Stomach smooth muscle (tissue), 2 donors: ENCODE measurements around the gene OR52K2.
"Not testable (repeated sequence)": the region's sequence is repeated elsewhere in the genome, so short reads cannot be mapped to it uniquely, and the experiment has no call there.

Experiments
- H3K27ac ChIP-seq: one replicate; pipeline ENCODE4 v1.7.0; 2013; ENCODE audit warnings: mild to moderate bottlenecking, low read length, inconsistent platforms
- H3K27me3 ChIP-seq, 2 donors: one replicate each; pipeline ENCODE4 v1.7.0; 2013; ENCODE audit warnings: low read length in 2 of 2; ENCODE audit not compliant: insufficient read depth in 2 of 2, control insufficient read depth in 1 of 2
- H3K36me3 ChIP-seq, 2 donors: one replicate each; pipeline ENCODE4 v1.7.0; 2013; ENCODE audit warnings: low read length in 2 of 2; ENCODE audit not compliant: control insufficient read depth in 2 of 2, insufficient read depth in 2 of 2
- H3K4me1 ChIP-seq: one replicate; pipeline ENCODE4 v1.7.0; 2013; ENCODE audit warnings: low read length; ENCODE audit not compliant: control insufficient read depth, insufficient read depth
- H3K4me3 ChIP-seq, 2 donors: one replicate each; pipeline ENCODE4 v1.7.0; 2013; ENCODE audit warnings: low read length in 2 of 2
- H3K9ac ChIP-seq, 2 donors: one replicate each; pipeline ENCODE4 v1.7.0; 2013; ENCODE audit warnings: low read length in 2 of 2, mild to moderate bottlenecking in 1 of 2
- H3K9me3 ChIP-seq, 2 donors: one replicate each; pipeline ENCODE4 v1.7.0; 2013; ENCODE audit warnings: low read length in 2 of 2; ENCODE audit not compliant: control insufficient read depth in 2 of 2
- donor health status: healthy.
- donor health status: Pancreatic carcinoma.

The OR52K2 gene

GRCh38 chr11:4480577-4481239 is 31.6 kb downstream of the OR52K2 start:
- Histone ChIP-seq H3K4me3 (no peak overlapping the region), H3K9me3 (no peaks in the 10 kb centered on the region), H3K4me1 (no peaks in the 10 kb centered on the region), H3K27ac (no peak overlapping the region), H3K36me3 (no peaks in the 10 kb centered on the region), H3K9ac (no peak overlapping the region), H3K27me3 (peaks cover 0 to 2% of the 10 kb centered on the region in 2 donors)

- no peaks in the 10 kb centered on the region for H3K4me1 ChIP-seq
- peaks cover 0 to 2% of the 10 kb centered on the region in 2 donors for H3K27me3 ChIP-seq
- H3K36me3 ChIP-seq: no peaks in the 10 kb centered on the region
- no peak overlapping the region for H3K9ac ChIP-seq
- no peaks in the 10 kb centered on the region for H3K9me3 ChIP-seq
- no peak overlapping the region for H3K4me3 ChIP-seq
- no peak overlapping the region for H3K27ac ChIP-seq
Observed at GRCh38 chr11:4481240-4481582, 32.1 kb downstream of the OR52K2 start.

GRCh38 chr11:4482445-4482844 is 33.4 kb downstream of the OR52K2 start, which contains the start of gene OR52K1:
OR52K1 (plus strand) TSS chr11:4482646; CDS start chr11:4488901, 6,255 bp downstream.
- Histone ChIP-seq H3K9me3 (no peaks in the 10 kb centered on the region), H3K27me3 (peaks cover 0 to 2% of the 10 kb centered on the region in 2 donors), H3K27ac (no peak within 1 kb of the TSS), H3K4me3 (no peak within 1 kb of the TSS), H3K36me3 (no peaks in the 10 kb centered on the region), H3K4me1 (no peaks in the 10 kb centered on the region), H3K9ac (no peak within 1 kb of the TSS)

GRCh38 chr11:4484310-4484709 is 35.2 kb downstream of the OR52K2 start:
- Histone ChIP-seq H3K4me3 (no peak overlapping the region), H3K4me1 (no peaks in the 10 kb centered on the region), H3K9me3 (no peaks in the 10 kb centered on the region), H3K27me3 (no peaks in the 10 kb centered on the region), H3K36me3 (no peaks in the 10 kb centered on the region), H3K27ac (no peak overlapping the region), H3K9ac (no peak overlapping the region)

GRCh38 chr11:4491405-4491804 is 42.3 kb downstream of the OR52K2 start:
- H3K4me1 ChIP-seq, H3K9me3 ChIP-seq, H3K36me3 ChIP-seq, H3K4me3 ChIP-seq, H3K9ac ChIP-seq, H3K27ac ChIP-seq, H3K27me3 ChIP-seq: not testable (repeated sequence)

GRCh38 chr11:4491878-4492606 is 42.9 kb downstream of the OR52K2 start:
- Histone ChIP-seq H3K36me3 (no peaks in the 10 kb centered on the region), H3K4me3 (no peak overlapping the region), H3K27me3 (no peaks in the 10 kb centered on the region), H3K9ac (no peak overlapping the region), H3K9me3 (no peaks in the 10 kb centered on the region), H3K4me1 (no peaks in the 10 kb centered on the region), H3K27ac (no peak overlapping the region)

GRCh38 chr11:4493480-4493818 is 44.4 kb downstream of the OR52K2 start:
- H3K9me3 ChIP-seq: no peaks in the 10 kb centered on the region
- no peaks in the 10 kb centered on the region for H3K4me1 ChIP-seq
- no peak overlapping the region for H3K27ac ChIP-seq
- no peaks in the 10 kb centered on the region for H3K27me3 ChIP-seq
- H3K4me3 ChIP-seq: no peak overlapping the region
- H3K9ac ChIP-seq: no peak overlapping the region
- H3K36me3 ChIP-seq: no peaks in the 10 kb centered on the region

- Histone ChIP-seq H3K27me3 (no peaks in the 10 kb centered on the region), H3K36me3 (no peaks in the 10 kb centered on the region), H3K4me3 (no peak overlapping the region), H3K9ac (no peak overlapping the region), H3K9me3 (no peaks in the 10 kb centered on the region), H3K27ac (no peak overlapping the region), H3K4me1 (no peaks in the 10 kb centered on the region)
Observed at GRCh38 chr11:4495487-4495886, 46.4 kb downstream of the OR52K2 start.

GRCh38 chr11:4495986-4496385 is 46.9 kb downstream of the OR52K2 start:
- Histone ChIP-seq H3K27me3 (no peaks in the 10 kb centered on the region), H3K9ac (no peak overlapping the region), H3K27ac (no peak overlapping the region), H3K9me3 (no peaks in the 10 kb centered on the region), H3K36me3 (no peaks in the 10 kb centered on the region), H3K4me1 (no peaks in the 10 kb centered on the region), H3K4me3 (no peak overlapping the region)

GRCh38 chr11:4496557-4497248 is 47.6 kb downstream of the OR52K2 start:
- Histone ChIP-seq H3K27me3 (no peaks in the 10 kb centered on the region), H3K9ac (no peak overlapping the region), H3K4me1 (no peaks in the 10 kb centered on the region), H3K9me3 (no peaks in the 10 kb centered on the region), H3K27ac (no peak overlapping the region), H3K4me3 (no peak overlapping the region), H3K36me3 (no peaks in the 10 kb centered on the region)
